OCI-LY7 (cell line): ENCODE results near the gene IGF1.

Experiments
- CTCF ChIP-seq: fragments of 200-600 bp; sonication (generic); conservative IDR thresholded peaks from 2 replicates; pipeline ENCODE4 v1.5.1; 2014; ENCODE audit warnings: mild to moderate bottlenecking, antibody characterized with exemption, low read length, moderate library complexity, mixed read lengths
- EZH2phosphoT487 ChIP-seq: fragments of 200-600 bp; sonication (generic); IDR thresholded peaks from 2 replicates; pipeline ENCODE4 v1.6.1; 2018; ENCODE audit warnings: low read depth, borderline replicate concordance, mild to moderate bottlenecking, mixed run types, antibody characterized with exemption, low read length, moderate library complexity, mixed read lengths

- TF ChIP-seq CTCF (no peak), EZH2phosphoT487 (no peak)
Observed at GRCh38 chr12:102406033-102406584, 74.3 kb downstream of the IGF1 start.
